ENCODE results near the gene YWHAG. TPM values are rescaled to one million over a fixed set of nuclear protein-coding genes. Genes with fewer than 3 reads are reported as not detected.

Gene YWHAG
- total and polyA plus RNA-seq, 9 of the 15 experiments (the other 6 are each of a cell fraction or from before 2014, with no cell fraction given), result 30.4 to 246 (median 94.5) TPM

- TF ChIP-seq HMGXB4 (CRISPR knock-in tag; IDR thresholded peaks at IDR 0.05) (peak; percentile 88), CCNT2 (IDR thresholded peaks at IDR 0.05; ENCODE audit: borderline replicate concordance, extremely low read depth, insufficient read length, low read depth, low read length) (peak; percentile 93), SMAD1 (IDR thresholded peaks at IDR 0.05; ENCODE audit: low read depth, low read length, partially characterized antibody) (peak; percentile 79), ZZZ3 (IDR thresholded peaks at IDR 0.05) (no peak), ATF1 (CRISPR knock-in tag; IDR thresholded peaks at IDR 0.05) (no peak), ATF1 (tag; IDR thresholded peaks at IDR 0.05) (peak; percentile 62; the same call in 1 of the 2 replicates), CHD4 (IDR thresholded peaks at IDR 0.05; ENCODE audit: insufficient read depth, insufficient replicate concordance, low read depth, low read length, poor library complexity, severe bottlenecking) (peak; percentile 29), RBBP5 (IDR thresholded peaks at IDR 0.05; ENCODE audit: borderline replicate concordance, insufficient read depth, low read length, poor library complexity, severe bottlenecking) (peak; percentile 86), ZNF561 (CRISPR knock-in tag; conservative IDR thresholded peaks at IDR 0.05) (no peak), ILF3 (IDR thresholded peaks at IDR 0.05; ENCODE audit: borderline replicate concordance) (no peak; the same call in 1 of the 2 replicates)
- TF ChIP-seq, protein P1, sequence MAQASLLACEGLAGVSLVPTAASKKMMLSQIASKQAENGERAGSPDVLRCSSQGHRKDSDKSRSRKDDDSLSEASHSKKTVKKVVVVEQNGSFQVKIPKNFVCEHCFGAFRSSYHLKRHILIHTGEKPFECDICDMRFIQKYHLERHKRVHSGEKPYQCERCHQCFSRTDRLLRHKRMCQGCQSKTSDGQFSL (CRISPR knock-in tag; IDR thresholded peaks at IDR 0.05), result peak; percentile 69
- TF ChIP-seq, protein P1 (tag; IDR thresholded peaks at IDR 0.05), result no peak
- TF ChIP-seq, protein P2, sequence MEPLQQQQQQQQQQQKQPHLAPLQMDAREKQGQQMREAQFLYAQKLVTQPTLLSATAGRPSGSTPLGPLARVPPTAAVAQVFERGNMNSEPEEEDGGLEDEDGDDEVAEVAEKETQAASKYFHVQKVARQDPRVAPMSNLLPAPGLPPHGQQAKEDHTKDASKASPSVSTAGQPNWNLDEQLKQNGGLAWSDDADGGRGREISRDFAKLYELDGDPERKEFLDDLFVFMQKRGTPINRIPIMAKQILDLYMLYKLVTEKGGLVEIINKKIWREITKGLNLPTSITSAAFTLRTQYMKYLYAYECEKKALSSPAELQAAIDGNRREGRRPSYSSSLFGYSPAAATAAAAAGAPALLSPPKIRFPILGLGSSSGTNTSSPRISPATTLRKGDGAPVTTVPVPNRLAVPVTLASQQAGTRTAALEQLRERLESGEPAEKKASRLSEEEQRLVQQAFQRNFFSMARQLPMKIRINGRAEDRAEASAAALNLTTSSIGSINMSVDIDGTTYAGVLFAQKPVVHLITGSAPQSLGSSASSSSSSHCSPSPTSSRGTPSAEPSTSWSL (CRISPR knock-in tag; IDR thresholded peaks at IDR 0.05; ENCODE audit: borderline replicate concordance), result peak; percentile 43; the same call in 1 of the 2 replicates
- TF ChIP-seq, protein P3, sequence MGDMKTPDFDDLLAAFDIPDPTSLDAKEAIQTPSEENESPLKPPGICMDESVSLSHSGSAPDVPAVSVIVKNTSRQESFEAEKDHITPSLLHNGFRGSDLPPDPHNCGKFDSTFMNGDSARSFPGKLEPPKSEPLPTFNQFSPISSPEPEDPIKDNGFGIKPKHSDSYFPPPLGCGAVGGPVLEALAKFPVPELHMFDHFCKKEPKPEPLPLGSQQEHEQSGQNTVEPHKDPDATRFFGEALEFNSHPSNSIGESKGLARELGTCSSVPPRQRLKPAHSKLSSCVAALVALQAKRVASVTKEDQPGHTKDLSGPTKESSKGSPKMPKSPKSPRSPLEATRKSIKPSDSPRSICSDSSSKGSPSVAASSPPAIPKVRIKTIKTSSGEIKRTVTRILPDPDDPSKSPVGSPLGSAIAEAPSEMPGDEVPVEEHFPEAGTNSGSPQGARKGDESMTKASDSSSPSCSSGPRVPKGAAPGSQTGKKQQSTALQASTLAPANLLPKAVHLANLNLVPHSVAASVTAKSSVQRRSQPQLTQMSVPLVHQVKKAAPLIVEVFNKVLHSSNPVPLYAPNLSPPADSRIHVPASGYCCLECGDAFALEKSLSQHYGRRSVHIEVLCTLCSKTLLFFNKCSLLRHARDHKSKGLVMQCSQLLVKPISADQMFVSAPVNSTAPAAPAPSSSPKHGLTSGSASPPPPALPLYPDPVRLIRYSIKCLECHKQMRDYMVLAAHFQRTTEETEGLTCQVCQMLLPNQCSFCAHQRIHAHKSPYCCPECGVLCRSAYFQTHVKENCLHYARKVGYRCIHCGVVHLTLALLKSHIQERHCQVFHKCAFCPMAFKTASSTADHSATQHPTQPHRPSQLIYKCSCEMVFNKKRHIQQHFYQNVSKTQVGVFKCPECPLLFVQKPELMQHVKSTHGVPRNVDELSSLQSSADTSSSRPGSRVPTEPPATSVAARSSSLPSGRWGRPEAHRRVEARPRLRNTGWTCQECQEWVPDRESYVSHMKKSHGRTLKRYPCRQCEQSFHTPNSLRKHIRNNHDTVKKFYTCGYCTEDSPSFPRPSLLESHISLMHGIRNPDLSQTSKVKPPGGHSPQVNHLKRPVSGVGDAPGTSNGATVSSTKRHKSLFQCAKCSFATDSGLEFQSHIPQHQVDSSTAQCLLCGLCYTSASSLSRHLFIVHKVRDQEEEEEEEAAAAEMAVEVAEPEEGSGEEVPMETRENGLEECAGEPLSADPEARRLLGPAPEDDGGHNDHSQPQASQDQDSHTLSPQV (IDR thresholded peaks at IDR 0.05), result peak; percentile 98
- TF ChIP-seq, protein P4, sequence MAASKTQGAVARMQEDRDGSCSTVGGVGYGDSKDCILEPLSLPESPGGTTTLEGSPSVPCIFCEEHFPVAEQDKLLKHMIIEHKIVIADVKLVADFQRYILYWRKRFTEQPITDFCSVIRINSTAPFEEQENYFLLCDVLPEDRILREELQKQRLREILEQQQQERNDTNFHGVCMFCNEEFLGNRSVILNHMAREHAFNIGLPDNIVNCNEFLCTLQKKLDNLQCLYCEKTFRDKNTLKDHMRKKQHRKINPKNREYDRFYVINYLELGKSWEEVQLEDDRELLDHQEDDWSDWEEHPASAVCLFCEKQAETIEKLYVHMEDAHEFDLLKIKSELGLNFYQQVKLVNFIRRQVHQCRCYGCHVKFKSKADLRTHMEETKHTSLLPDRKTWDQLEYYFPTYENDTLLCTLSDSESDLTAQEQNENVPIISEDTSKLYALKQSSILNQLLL (CRISPR knock-in tag; IDR thresholded peaks at IDR 0.05; ENCODE audit: borderline replicate concordance), result no peak
Observed at GRCh38 chr7:76393116-76394031, 34.6 kb upstream of the YWHAG start (continued).
